Hepatocyte (in vitro differentiated cells): ENCODE results near the gene BBOX1. TPM values are rescaled to one million over a fixed set of nuclear protein-coding genes. Genes with fewer than 3 reads are reported as not detected.
A peak's percentile ranks its signal among the peaks of the same experiment; 100 is the strongest.

Experiments
- DNase-seq: peaks from one replicate; pipeline ENCODE4 v3.0.0-alpha.2; 2016; ENCODE audit warnings: low spot score
- H2AFZ ChIP-seq: fragments of 200-600 bp; sonication (generic); 2 replicates; pipeline ENCODE4 v1.6.0; 2016; ENCODE audit warnings: antibody characterized with exemption, mild to moderate bottlenecking
- H3K27ac ChIP-seq: fragments of 200-600 bp; sonication (generic); 2 replicates; pipeline ENCODE4 v1.5.1; 2016; ENCODE audit warnings: mild to moderate bottlenecking
- H3K27me3 ChIP-seq: fragments of 200-600 bp; sonication (generic); 2 replicates; pipeline ENCODE4 v1.6.1; 2016
- H3K36me3 ChIP-seq: fragments of 200-600 bp; sonication (generic); replicated peaks from 2 replicates; pipeline ENCODE4 v1.5.1; 2016; ENCODE audit warnings: low read depth; ENCODE audit not compliant: insufficient read depth
- H3K4me1 ChIP-seq: fragments of 200-600 bp; sonication (generic); 2 replicates; pipeline ENCODE4 v1.5.1; 2016; ENCODE audit warnings: mild to moderate bottlenecking, moderate library complexity; ENCODE audit not compliant: insufficient read depth
- H3K4me2 ChIP-seq: fragments of 200-600 bp; sonication (generic); 2 replicates; pipeline ENCODE4 v1.6.0; 2016
- H3K4me3 ChIP-seq: fragments of 200-600 bp; sonication (generic); 2 replicates; pipeline ENCODE4 v1.5.1; 2016; ENCODE audit warnings: mild to moderate bottlenecking
- H3K79me2 ChIP-seq: fragments of 200-600 bp; sonication (generic); 2 replicates; pipeline ENCODE4 v1.6.0; 2017; ENCODE audit warnings: mild to moderate bottlenecking
- H3K9me2 ChIP-seq: fragments of 200-600 bp; sonication (generic); replicated peaks from 2 replicates; pipeline ENCODE4 v1.6.0; 2017; ENCODE audit warnings: mild to moderate bottlenecking; ENCODE audit not compliant: insufficient read depth
- H3K9me3 ChIP-seq: fragments of 200-600 bp; sonication (generic); 2 replicates; pipeline ENCODE4 v1.5.1; 2016; ENCODE audit warnings: low read depth, mild to moderate bottlenecking
- H4K20me1 ChIP-seq: fragments of 200-600 bp; sonication (generic); 2 replicates; pipeline ENCODE4 v1.6.0; 2016; ENCODE audit warnings: mild to moderate bottlenecking; ENCODE audit not compliant: insufficient read depth, poor library complexity, severe bottlenecking
- EZH2 ChIP-seq: fragments of 200-600 bp; sonication (generic); IDR thresholded peaks from 2 replicates; pipeline ENCODE4 v1.6.1; 2016; ENCODE audit warnings: antibody characterized with exemption, mild to moderate bottlenecking, borderline replicate concordance
- EZH2phosphoT487 ChIP-seq: fragments of 200-600 bp; sonication (generic); IDR thresholded peaks from one replicate; pipeline ENCODE4 v1.6.1; 2018; ENCODE audit warnings: antibody characterized with exemption, mild to moderate bottlenecking, low read depth, moderate library complexity; ENCODE audit not compliant: unreplicated experiment, severe bottlenecking
- WGBS: methylation state at CpG from one replicate; pipeline ENCODE4 v1.1.6; 2016; ENCODE audit warnings: low lambda C conversion rate; ENCODE audit errors: missing lambda C conversion rate; 5-methylcytosine and 5-hydroxymethylcytosine counted together
- polyA plus RNA-seq: library from polyadenylated mRNA; unstranded; fragments of >200 nt; fragmentation: Nextera tagmentation; extraction: Ambion mirVana; gene quantifications from 2 replicates; pipeline ENCODE4 v1.2.1, GENCODE V29; 2016
- total RNA-seq: library from RNA; depleted of rRNA; stranded (reverse); fragments of >200 nt; gene quantifications from 2 replicates; pipeline ENCODE4 v1.2.3, GENCODE V29; 2014
- TF ChIP-seq, protein P1 (sequence below): fragments of 200-600 bp; sonication (generic); IDR thresholded peaks from 2 replicates; pipeline ENCODE4 v1.5.1; 2016; ENCODE audit warnings: antibody characterized with exemption, mild to moderate bottlenecking; ENCODE audit not compliant: poor library complexity

BBOX1 gene, protein sequence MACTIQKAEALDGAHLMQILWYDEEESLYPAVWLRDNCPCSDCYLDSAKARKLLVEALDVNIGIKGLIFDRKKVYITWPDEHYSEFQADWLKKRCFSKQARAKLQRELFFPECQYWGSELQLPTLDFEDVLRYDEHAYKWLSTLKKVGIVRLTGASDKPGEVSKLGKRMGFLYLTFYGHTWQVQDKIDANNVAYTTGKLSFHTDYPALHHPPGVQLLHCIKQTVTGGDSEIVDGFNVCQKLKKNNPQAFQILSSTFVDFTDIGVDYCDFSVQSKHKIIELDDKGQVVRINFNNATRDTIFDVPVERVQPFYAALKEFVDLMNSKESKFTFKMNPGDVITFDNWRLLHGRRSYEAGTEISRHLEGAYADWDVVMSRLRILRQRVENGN
- 0.88 and 1.6 TPM in 2 replicates for total RNA-seq
- 0.56 and 0.64 TPM in 2 replicates for polyA plus RNA-seq

DNA sequence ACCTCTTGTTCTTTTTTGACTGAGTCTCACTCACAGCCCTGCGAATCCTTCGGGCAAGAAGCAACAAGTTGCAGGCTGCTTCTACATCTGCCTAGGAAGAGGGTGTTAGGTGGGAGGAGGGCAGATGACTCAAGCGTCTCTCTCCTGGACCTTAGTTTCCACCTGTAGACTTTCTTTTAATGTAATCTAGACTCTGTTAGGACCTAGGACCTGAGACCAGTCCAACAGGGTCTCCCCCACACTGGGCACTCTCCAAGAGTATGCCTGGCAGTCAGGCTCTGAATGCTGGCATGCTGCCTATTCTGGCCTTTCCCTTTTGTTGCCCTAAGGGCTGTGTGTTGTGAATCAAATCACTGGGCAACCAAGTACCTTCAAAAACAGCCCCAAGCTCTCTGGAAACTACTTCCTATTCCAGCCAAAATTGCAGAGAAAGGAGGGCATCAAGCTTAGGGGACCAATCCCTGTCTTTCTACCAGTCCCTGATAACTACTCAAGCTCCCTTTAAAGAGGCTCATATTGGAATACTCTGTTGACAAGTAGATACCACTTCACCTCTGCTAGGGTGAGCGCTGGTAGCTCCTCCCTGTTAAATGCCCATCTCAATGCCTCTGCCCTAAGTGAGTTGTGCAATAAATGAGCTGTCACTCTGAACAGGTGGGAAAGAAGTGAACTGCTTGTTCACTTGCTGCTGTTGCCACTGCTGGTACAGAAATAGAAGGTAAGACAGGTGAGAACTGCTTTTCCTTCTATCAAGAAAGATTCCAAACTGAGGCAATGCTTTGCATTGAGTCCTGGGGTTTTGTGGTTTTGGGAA is at the start of gene BBOX1:
Gene BBOX1 (plus strand): TSS at position 514 of the 814 bp plus-strand sequence. CDS start 14,616 bp downstream, outside the sequence.
- no peak within 1 kb of the TSS for H3K4me3 ChIP-seq
- peaks cover 7% of the 10 kb centered on the region for H3K9me3 ChIP-seq
- H2AFZ ChIP-seq: no peak within 1 kb of the TSS
- H3K27me3 ChIP-seq: no peaks in the 10 kb centered on the region
- no peaks in the 10 kb centered on the region for H3K79me2 ChIP-seq
- H3K9me2 ChIP-seq: no peaks in the 10 kb centered on the region
- no peak within 1 kb of the TSS for H3K27ac ChIP-seq
- H3K4me2 ChIP-seq: no peak within 1 kb of the TSS
- no peaks in the 10 kb centered on the region for H4K20me1 ChIP-seq
- H3K36me3 ChIP-seq: no peaks in the 10 kb centered on the region
- 64% methylated on average over 4 of the region's 4 CpGs for WGBS
- TF ChIP-seq EZH2phosphoT487: no peak
- no peak for TF ChIP-seq EZH2
- TF ChIP-seq, protein P1, sequence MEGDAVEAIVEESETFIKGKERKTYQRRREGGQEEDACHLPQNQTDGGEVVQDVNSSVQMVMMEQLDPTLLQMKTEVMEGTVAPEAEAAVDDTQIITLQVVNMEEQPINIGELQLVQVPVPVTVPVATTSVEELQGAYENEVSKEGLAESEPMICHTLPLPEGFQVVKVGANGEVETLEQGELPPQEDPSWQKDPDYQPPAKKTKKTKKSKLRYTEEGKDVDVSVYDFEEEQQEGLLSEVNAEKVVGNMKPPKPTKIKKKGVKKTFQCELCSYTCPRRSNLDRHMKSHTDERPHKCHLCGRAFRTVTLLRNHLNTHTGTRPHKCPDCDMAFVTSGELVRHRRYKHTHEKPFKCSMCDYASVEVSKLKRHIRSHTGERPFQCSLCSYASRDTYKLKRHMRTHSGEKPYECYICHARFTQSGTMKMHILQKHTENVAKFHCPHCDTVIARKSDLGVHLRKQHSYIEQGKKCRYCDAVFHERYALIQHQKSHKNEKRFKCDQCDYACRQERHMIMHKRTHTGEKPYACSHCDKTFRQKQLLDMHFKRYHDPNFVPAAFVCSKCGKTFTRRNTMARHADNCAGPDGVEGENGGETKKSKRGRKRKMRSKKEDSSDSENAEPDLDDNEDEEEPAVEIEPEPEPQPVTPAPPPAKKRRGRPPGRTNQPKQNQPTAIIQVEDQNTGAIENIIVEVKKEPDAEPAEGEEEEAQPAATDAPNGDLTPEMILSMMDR: no peak
- no peaks in the 10 kb centered on the region for H3K4me1 ChIP-seq
- no peak for DNase-seq

DNA sequence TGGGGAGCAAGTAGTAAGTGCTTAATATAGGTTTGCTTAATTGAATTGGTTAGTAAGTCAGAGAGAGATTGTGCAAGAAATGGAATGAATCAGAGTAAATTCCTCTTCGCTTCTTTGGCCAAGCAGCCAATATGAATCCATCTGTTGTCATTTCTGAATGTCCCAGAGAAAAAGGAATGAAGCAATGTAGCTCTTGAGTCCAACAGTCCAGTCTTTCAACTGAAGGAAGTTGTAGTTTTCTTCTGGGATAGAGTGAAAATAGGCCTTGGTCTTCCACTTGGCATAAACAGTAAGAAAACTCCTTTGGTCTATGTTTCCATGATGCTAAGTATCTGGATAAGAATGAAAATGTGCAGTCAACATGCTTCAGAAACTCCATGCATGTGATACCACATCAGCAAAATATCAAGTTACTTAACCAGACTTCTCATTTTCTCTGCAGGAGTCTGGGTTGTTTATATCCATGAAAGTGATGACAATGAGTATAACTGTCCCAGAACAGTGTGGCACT is 48.5 kb upstream of the BBOX1 start:
- Histone ChIP-seq H3K27ac (no peak overlapping the region), H3K27me3 (no peaks in the 10 kb centered on the region), H3K4me3 (no peak overlapping the region), H2AFZ (no peak overlapping the region), H3K4me1 (peaks cover 4% of the 10 kb centered on the region), H3K36me3 (no peaks in the 10 kb centered on the region), H3K79me2 (peaks cover 7% of the 10 kb centered on the region), H3K4me2 (no peak overlapping the region), H4K20me1 (no peaks in the 10 kb centered on the region), H3K9me3 (no peaks in the 10 kb centered on the region), H3K9me2 (no peaks in the 10 kb centered on the region)
- 76% methylated on average over 1 of the region's 1 CpG for WGBS
- TF ChIP-seq, protein P1: no peak
- TF ChIP-seq EZH2 (no peak), EZH2phosphoT487 (no peak)
- DNase-seq: no peak

DNA sequence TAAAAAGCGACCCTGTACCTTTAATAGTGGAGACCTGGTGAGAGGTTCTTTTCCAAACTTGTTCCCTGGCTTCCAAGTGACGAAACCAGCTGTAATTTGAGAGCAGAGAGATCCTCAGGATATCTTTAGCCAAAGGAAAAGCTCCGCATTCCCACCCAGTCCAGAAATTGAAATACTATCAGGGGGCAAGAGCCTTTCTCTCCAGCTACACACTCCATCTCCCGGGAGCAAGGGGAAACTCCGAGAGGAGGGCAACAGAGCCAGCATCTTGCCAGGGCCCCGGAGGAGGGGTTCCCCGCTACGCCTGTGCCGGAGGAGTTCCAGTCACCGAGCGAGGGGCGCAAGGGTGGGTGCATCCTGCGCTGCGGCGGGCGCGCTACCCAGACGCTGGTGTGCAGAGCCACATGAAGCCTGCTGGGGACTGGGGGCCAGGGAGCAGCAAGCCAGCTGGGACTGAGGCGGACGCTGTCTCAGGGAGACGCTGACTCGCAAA is 46.6 kb upstream of the BBOX1 start, which contains the start of gene FIBIN:
Gene FIBIN (plus strand): TSS at position 148 of the 493 bp plus-strand sequence. CDS start 415 bp downstream, outside the sequence.
- H3K4me2 ChIP-seq: peak within 1 kb of the TSS; percentile 69

More for the DNA sequence above, 46.6 kb upstream of the BBOX1 start, which contains the start of gene FIBIN:
- Histone ChIP-seq H2AFZ (no peak within 1 kb of the TSS), H3K9me3 (no peaks in the 10 kb centered on the region), H3K27me3 (no peaks in the 10 kb centered on the region), H3K27ac (peak within 1 kb of the TSS; percentile 32), H3K4me1 (peaks cover 8% of the 10 kb centered on the region), H3K4me3 (peak within 1 kb of the TSS; percentile 15), H3K9me2 (no peaks in the 10 kb centered on the region), H3K36me3 (no peaks in the 10 kb centered on the region), H3K79me2 (peaks cover 7% of the 10 kb centered on the region), H4K20me1 (no peaks in the 10 kb centered on the region)
- peak; percentile 26 for DNase-seq
- TF ChIP-seq, protein P1: no peak
- TF ChIP-seq EZH2: no peak
- TF ChIP-seq EZH2phosphoT487: no peak
- 50% methylated on average over 22 of the region's 22 CpGs for WGBS
